ENCODE results near the gene DAZAP1.

Gene DAZAP1

GRCh38 chr19:1389033-1389940, 18.1 kb upstream of the DAZAP1 start:
- DNase-seq (ENCODE audit: low read depth), result no peak

GRCh38 chr19:1390890-1391423, 16.4 kb upstream of the DAZAP1 start:
- TF ChIP-seq CTCF (conservative IDR thresholded peaks at IDR 0.05; ENCODE audit: control insufficient read depth, insufficient read depth, low read depth, low read length), result no peak
- H3K4me3 ChIP-seq (ENCODE audit: control insufficient read depth, low read depth, low read length), result no peak overlapping the region

More at GRCh38 chr19:1389033-1389940, 18.1 kb upstream of the DAZAP1 start:
- H3K4me3 ChIP-seq (ENCODE audit: control insufficient read depth, low read depth, low read length), result no peak overlapping the region
- TF ChIP-seq CTCF (conservative IDR thresholded peaks at IDR 0.05; ENCODE audit: control insufficient read depth, insufficient read depth, low read depth, low read length), result no peak

GRCh38 chr19:1392407-1392806, 15.0 kb upstream of the DAZAP1 start:
- TF ChIP-seq CTCF (conservative IDR thresholded peaks at IDR 0.05; ENCODE audit: control insufficient read depth, insufficient read depth, low read depth, low read length), result no peak
- DNase-seq (ENCODE audit: low read depth), result no peak
- no peak overlapping the region for H3K4me3 ChIP-seq (ENCODE audit: control insufficient read depth, low read depth, low read length)

More at GRCh38 chr19:1390890-1391423, 16.4 kb upstream of the DAZAP1 start:
- no peak for DNase-seq (ENCODE audit: low read depth)

GRCh38 chr19:1392939-1393530, 14.4 kb upstream of the DAZAP1 start:
- no peak overlapping the region for H3K4me3 ChIP-seq (ENCODE audit: control insufficient read depth, low read depth, low read length)
- TF ChIP-seq CTCF (conservative IDR thresholded peaks at IDR 0.05; ENCODE audit: control insufficient read depth, insufficient read depth, low read depth, low read length), result no peak
- DNase-seq (ENCODE audit: low read depth), result no peak

- no peak for TF ChIP-seq CTCF (conservative IDR thresholded peaks at IDR 0.05; ENCODE audit: control insufficient read depth, insufficient read depth, low read depth, low read length)
- H3K4me3 ChIP-seq (ENCODE audit: control insufficient read depth, low read depth, low read length), result no peak overlapping the region
- DNase-seq (ENCODE audit: low read depth), result no peak
Observed at GRCh38 chr19:1393841-1394240, 13.5 kb upstream of the DAZAP1 start.

- no peak for DNase-seq (ENCODE audit: low read depth)
- TF ChIP-seq CTCF (conservative IDR thresholded peaks at IDR 0.05; ENCODE audit: control insufficient read depth, insufficient read depth, low read depth, low read length), result no peak
- H3K4me3 ChIP-seq (ENCODE audit: control insufficient read depth, low read depth, low read length), result no peak overlapping the region
Observed at GRCh38 chr19:1394252-1395193, 12.9 kb upstream of the DAZAP1 start.

Data from fibroblast of mammary gland (primary cell).